ENCODE data around the gene KDM7A. TPM values are rescaled to one million over a fixed set of nuclear protein-coding genes. Genes with fewer than 3 reads are reported as not detected.

Gene KDM7A
- total and polyA plus RNA-seq, 12 donors = 2.7 to 16.4 (median 11.8) TPM

DNA sequence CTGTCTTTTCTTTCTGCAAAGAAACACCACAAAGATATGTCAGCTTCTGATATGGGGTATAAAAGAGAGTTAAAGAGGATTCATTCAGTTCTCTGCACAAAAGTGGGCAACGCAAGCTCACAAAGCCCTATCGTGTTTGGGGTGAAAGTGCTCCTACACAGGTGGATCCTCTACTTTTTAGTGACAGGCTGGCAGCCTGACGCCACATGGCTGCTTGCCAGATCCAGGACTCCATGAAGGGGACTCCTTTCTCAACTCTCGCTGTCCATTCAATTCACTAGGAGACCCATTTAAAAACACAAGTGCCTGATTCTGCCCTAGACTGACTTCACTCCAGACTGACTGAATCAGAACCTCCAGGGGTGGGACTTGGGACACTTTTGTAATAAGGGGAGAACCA is 122.0 kb downstream of the KDM7A start:
- Histone ChIP-seq H3K36me3 (peaks cover 0 to 73% (median 11%) of the 10 kb centered on the region in 9 donors), H3K27me3 (no peaks in the 10 kb centered on the region), H3K4me3 (no peak overlapping the region), H3K27ac (peak overlapping the region in 1 of 10 donors; percentile 32), H3K4me1 (peaks cover 6 to 70% (median 18%) of the 10 kb centered on the region in 9 donors), H3K9me3 (no peaks in the 10 kb centered on the region)
- no peak for DNase-seq
- intact Hi-C loops (cut with DNase I) = no loop called here
- ATAC-seq = no peak
- TF ChIP-seq, protein P1, sequence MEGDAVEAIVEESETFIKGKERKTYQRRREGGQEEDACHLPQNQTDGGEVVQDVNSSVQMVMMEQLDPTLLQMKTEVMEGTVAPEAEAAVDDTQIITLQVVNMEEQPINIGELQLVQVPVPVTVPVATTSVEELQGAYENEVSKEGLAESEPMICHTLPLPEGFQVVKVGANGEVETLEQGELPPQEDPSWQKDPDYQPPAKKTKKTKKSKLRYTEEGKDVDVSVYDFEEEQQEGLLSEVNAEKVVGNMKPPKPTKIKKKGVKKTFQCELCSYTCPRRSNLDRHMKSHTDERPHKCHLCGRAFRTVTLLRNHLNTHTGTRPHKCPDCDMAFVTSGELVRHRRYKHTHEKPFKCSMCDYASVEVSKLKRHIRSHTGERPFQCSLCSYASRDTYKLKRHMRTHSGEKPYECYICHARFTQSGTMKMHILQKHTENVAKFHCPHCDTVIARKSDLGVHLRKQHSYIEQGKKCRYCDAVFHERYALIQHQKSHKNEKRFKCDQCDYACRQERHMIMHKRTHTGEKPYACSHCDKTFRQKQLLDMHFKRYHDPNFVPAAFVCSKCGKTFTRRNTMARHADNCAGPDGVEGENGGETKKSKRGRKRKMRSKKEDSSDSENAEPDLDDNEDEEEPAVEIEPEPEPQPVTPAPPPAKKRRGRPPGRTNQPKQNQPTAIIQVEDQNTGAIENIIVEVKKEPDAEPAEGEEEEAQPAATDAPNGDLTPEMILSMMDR (IDR thresholded peaks at IDR 0.05) = no peak
- WGBS, 2 donors = 74 to 84% methylated on average over 4 of the region's 4 CpGs

DNA sequence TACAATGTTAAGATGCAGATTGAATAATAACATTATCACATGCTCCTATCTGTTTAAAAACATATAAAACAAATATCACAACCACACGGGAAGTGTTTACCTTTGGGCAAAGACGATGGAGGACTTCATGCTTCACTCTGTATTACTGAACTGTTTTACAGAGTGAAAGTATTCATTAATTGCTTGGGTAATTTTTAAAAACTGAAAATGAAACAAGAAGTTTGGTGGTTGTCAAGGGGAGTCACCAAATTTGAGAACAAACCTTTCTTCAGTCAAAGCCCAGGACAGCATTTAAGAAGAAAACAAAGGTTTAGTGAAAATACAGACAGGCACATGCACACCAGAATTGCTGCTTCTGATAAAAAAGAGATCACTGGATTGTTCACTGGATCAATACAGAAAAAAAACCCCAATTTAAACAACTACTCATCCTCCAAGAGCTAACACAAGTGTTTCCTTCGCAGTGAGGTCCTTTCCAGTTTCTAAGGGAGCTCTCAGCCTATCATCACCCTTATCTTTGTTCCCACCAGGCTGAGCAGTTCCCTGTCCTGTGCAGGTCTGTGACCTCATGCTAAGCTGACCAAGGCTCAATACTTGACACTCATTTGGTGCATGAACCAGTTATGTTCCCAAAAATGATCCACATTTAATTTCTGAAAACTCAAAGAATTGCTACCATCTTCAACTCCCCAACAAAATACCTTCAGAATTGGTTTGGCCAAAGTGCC is 122.8 kb downstream of the KDM7A start:
- intact Hi-C loops (cut with DNase I) = no loop called here
- TF ChIP-seq, protein P1 (IDR thresholded peaks at IDR 0.05) = no peak
- H3K27me3 ChIP-seq = no peaks in the 10 kb centered on the region
- H3K36me3 ChIP-seq = peaks cover 0 to 73% (median 11%) of the 10 kb centered on the region in 9 donors
- H3K4me1 ChIP-seq = peaks cover under 1 to 70% (median 21%) of the 10 kb centered on the region in 9 donors
- WGBS, 2 donors = 67 to 79% methylated on average over 3 of the region's 3 CpGs
- peak overlapping the region in 1 of 10 donors; percentile 32 for H3K27ac ChIP-seq
- no peak overlapping the region for H3K4me3 ChIP-seq
- no peaks in the 10 kb centered on the region for H3K9me3 ChIP-seq
- DNase-seq = no peak
- no peak for ATAC-seq

DNA sequence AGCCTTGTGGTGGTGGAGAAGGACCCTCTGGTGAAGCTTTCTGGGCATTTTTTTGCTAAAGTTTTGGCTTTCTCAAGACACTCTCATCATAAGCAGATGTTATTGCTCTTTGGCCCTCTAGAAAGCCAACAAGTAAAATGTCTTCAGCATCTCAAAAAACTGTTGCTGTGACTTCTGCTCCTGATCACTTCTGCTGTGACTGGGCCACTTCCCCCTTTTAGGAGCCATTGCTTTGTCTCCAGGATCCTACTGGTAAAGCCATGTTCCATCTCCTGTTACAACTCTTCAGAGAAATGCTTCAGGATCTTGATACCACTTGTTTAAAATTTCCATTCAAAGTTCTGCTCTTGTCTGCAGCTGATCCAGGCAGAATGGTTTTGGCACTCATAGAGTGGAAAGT is 125.0 kb downstream of the KDM7A start:
- Histone ChIP-seq H3K27me3 (no peaks in the 10 kb centered on the region), H3K4me3 (no peak overlapping the region), H3K27ac (no peak overlapping the region), H3K4me1 (peaks cover 0 to 59% (median 26%) of the 10 kb centered on the region in 9 donors), H3K36me3 (peaks cover 0 to 80% (median 5%) of the 10 kb centered on the region in 9 donors), H3K9me3 (no peaks in the 10 kb centered on the region)
- intact Hi-C loops (cut with DNase I) = no loop called here
- no peak for ATAC-seq
- no peak for DNase-seq
- TF ChIP-seq, protein P1 (IDR thresholded peaks at IDR 0.05) = no peak

DNA sequence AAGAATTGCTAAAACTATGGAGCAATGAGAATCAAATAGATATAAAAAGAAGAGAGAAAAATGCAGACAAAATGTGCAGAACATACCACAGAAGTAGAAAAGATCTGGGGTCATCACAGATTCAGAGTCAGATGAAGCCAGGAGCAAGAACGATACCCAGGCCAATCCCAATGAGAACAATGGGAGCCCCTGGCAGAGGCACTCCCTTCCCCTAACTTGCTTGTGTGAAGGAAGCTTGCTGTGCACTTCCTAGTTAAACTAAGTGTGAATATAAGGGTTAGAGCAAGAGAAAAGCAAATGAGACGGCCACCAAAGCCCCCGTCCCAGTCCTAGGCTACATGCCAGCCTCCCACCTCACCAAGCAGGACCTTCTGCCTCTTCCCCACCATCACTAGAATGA is 126.7 kb downstream of the KDM7A start:
- ATAC-seq = peak in 5 of 8 donors; percentile 42 to 61 (median 46)
- peak overlapping the region in 9 of 10 donors; percentile 30 to 69 (median 45) for H3K27ac ChIP-seq
- intact Hi-C loops (cut with DNase I) = no loop called here

More for the DNA sequence above, 126.7 kb downstream of the KDM7A start:
- TF ChIP-seq, protein P1 (IDR thresholded peaks at IDR 0.05) = no peak
- 74 to 76% methylated on average over 3 of the region's 3 CpGs for WGBS, 2 donors
- DNase-seq = no peak
- H3K4me3 ChIP-seq = no peak overlapping the region
- H3K9me3 ChIP-seq = no peaks in the 10 kb centered on the region
- peaks cover 0 to 50% (median 33%) of the 10 kb centered on the region in 9 donors for H3K4me1 ChIP-seq
- peaks cover 0 to 80% (median 5%) of the 10 kb centered on the region in 9 donors for H3K36me3 ChIP-seq
- H3K27me3 ChIP-seq = no peaks in the 10 kb centered on the region

Data from heart right ventricle (tissue), 16 donors.